Tibial nerve (tissue), 3 donors: ENCODE results near the gene CHN1.

Source experiments
- CTCF ChIP-seq, 5 experiments: fragments of 200-600 bp in 3 of 5; fragments of 450-650 bp in 2 of 5; sonication (generic) in 3 of 5; IDR thresholded peaks; one replicate each; pipeline ENCODE4 v1.5.1; 2016 to 2019; ENCODE audit warnings: antibody characterized with exemption in 5 of 5, mild to moderate bottlenecking in 3 of 5, moderate library complexity in 2 of 5
- POLR2A ChIP-seq, 2 donors: fragments of 450-650 bp; IDR thresholded peaks; one replicate each; pipeline ENCODE4 v1.6.1; 2017; ENCODE audit warnings: antibody characterized with exemption in 2 of 2, mild to moderate bottlenecking in 2 of 2, moderate library complexity in 2 of 2

- TF ChIP-seq CTCF (IDR thresholded peaks at IDR 0.05), result peak; percentile 61 to 80 (median 73)
- TF ChIP-seq POLR2A (IDR thresholded peaks at IDR 0.05), result no peak
Observed at GRCh38 chr2:174748948-174749347, 256.2 kb downstream of the CHN1 start.
